GM19023 (cell line): Measurements from ENCODE around the gene CORO1C.
"Not testable (repeated sequence)": the region's sequence is repeated elsewhere in the genome, so short reads cannot be mapped to it uniquely, and the experiment has no call there.

Experiments
- ATAC-seq: cut with Tn5 transposase; IDR thresholded peaks from one replicate; pipeline ENCODE4 v1.9.1; 2021; ENCODE audit warnings: mild to moderate bottlenecking, moderate library complexity; ENCODE audit not compliant: unreplicated experiment

The CORO1C gene

DNA sequence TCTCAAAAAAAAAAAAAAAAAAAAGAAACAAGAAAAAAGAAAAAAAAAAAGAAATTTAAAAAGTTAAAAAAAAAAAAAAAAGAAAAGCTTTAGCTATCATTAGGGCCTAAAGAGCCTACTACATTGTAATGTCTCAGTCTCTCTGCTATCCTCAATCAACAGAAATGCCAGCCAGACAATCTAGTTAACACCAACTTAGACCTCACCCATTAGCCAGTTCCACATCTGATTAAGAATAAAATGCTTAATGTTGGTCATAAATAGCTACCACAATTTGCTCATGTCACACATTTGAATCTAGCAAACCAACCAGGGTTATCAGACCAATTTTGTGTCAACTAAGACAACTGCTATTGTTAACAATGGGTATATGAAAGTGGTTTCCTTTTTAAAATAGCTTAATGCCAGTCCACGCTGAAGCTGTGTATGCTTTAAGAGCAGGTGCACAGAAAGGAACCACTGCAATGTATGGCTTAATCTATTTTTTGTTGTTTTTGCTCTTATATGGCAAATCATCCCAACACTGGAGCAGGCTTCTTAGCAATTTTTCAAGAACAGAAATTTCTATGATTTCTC lies 52.1 kb downstream of the CORO1C start:
- no peak for ATAC-seq

DNA sequence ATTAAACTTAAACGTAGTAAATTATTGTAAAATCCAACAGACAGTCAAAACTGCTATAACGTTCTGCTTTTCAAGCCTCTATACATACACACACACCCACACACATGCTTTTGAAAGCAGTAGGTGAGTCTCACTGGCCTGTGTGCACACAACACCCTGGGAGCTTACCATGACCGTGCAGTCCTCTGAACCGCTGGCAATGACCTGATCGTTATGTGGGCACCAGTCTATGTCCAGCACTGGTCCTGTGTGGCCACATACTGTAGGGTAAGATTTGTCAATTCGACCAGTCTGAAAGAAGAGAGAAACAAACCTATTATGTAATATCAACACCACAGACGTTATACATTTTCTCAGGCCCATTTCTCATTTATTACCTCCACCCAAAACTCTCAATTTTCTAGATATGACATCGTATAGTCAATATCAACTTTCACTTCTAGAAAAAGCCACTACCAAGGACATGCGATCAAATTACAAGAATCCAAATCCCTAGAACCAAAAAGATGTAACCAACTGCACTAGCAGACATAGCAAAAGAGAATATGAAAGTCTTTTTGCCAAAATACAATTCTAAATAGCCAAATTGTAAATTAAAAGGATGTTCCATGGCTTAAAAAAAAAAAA lies 53.1 kb downstream of the CORO1C start:
- ATAC-seq: no peak

DNA sequence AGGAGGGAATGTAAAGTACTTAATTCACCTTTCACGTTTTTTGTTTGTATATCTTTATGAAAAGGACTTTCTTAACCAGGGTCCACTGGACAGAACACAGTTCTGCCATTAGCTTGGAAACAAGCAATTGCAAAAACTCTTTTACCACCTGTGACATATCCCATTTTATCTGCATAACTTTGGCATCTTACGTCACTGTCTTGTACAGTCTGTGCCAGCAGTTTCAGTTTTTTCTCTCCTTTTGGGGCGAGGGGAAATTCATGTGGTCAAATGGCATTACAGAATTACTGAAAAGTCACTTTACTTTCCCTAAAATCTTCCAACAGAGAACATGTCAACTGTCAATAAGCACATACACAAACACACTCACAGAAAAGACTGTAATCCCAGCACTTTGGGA lies 53.9 kb downstream of the CORO1C start:
- no peak for ATAC-seq

DNA sequence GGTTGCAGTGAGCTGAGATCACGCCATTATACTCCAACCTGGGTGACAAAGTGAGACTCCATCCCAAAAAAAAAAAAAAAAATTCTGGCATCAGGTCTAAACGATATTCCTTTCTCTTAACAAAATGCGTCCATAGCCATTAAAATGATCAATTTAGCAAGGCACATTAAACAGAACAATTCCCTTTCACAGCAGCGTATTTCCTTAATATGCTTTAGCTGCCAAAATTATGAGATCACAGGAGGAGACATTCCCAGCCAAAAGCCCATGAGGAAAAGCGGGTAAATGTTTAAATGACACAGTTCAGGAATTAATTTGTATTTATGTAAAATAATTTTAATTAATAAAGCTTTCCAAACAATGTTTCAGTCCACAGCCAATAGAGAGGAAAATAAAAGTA lies 54.6 kb downstream of the CORO1C start:
- ATAC-seq: no peak

DNA sequence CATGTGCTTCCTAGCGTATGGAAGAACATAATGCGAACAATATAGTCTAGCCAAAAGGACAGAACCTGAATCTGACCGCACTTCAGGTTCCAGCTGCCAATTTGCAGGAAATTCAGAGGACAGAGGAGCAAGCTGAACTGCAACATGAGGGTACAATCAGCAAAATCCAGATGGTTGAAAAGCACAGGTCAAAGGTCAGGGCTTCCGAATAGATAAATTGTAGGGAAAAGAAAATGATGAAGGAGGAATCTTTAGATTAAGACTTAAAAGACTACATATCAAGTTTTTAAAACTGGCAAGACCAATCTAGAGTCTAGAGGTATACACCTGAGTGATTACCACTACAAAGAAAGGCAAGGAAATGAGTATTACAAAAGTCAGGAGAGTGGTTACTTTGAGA lies 55.5 kb downstream of the CORO1C start:
- ATAC-seq: no peak

DNA sequence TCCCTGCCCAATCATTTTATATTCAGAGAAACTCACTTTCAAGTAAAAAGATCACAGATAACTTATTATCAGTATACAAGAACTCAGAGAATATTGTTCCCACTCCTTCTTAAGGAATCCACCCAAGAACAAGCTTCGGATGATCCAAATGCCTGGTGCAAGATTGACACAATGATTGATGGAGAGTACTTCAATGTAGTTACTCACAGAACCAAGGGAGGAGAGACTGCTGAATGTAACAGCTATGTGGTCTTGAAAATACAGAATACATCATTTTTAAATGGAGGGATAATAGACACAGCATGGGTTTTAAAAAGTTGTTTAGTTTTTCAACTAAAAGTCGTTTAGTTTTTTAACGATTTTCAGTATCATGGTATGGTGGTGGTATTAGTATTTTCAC lies 59.3 kb downstream of the CORO1C start:
- no peak for ATAC-seq

DNA sequence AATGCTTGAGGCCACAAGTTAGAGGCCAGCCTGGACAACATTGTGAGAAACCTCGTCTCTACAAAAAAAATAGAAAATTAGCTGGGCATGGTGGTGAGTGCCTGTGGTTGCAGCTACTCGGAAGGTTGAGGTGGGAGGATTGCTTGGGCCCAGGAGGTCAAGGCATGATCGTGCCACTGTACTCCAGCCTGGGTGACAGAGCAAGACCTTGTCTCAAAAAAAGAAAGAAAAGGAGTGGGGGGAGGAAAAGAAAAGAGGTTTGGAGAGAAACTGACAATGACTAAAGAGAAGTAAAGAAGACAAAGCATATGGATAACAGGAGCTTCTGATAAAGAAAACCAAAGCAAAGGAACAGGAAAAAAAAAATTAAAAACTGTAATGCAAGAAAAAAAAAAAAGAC lies 60.2 kb downstream of the CORO1C start:
- ATAC-seq: no peak

DNA sequence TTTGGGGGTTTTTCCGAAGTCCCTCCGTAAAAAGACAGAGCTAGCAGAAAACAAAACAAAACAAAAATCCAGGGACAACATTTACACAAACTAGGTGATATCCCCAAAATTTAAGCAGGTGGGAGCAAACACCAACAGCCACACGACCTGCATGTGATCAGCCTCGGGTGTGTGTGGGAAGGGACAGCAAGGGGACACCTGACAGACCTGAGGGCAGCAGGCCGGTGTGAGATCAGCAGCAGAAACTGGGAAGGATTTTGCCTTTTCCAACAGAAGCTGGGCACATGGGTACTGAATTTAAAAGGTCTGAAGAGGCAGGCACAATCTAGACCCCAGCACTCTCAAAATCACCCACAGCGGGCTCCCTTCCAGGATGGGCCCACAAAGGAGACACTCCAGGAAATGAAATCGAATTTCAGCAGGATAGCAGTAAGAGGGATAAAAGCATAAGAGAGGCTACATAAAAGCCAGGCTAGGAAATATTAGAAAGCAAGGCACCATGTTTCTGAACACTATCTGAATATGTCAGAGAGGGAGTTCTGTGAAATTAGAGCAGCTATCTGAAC lies 61.2 kb downstream of the CORO1C start:
- ATAC-seq: no peak

DNA sequence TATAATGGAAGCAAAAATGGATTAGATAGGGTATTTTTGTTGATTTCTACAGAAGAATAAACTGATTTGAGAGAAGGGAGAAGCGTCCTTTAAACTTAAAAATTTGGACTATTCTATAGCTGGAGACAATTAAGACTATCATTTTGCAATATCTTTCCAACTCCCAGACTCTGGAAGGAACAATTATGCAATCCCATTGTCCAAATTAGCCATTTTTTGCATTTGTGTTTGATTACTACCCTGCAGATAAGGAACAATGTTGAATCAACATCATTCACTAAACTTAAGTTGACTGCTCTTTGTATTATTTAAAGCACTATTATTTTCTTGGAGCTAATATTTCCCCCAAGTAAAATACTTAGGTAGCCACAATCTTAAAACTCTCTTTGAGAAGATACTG lies 62.8 kb downstream of the CORO1C start:
- no peak for ATAC-seq

DNA sequence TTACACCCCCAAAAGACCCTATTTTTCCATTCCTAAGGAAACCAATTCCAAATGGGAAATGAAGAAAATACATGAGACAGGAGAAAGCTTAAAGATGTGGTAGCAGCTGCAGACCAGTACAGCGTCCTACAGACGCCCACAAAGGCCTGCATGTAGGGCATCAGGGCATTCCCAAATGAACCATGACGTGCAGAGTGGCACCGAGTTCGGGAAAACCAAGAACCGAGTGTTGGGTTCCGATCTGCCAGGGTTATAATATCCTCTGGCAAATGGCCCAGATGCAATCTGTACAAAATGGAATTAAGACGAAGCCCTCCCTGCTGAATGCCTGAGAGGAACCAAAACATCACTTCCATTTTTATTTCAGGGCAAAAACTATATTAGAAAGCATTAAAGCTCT lies 63.3 kb downstream of the CORO1C start:
- no peak for ATAC-seq

DNA sequence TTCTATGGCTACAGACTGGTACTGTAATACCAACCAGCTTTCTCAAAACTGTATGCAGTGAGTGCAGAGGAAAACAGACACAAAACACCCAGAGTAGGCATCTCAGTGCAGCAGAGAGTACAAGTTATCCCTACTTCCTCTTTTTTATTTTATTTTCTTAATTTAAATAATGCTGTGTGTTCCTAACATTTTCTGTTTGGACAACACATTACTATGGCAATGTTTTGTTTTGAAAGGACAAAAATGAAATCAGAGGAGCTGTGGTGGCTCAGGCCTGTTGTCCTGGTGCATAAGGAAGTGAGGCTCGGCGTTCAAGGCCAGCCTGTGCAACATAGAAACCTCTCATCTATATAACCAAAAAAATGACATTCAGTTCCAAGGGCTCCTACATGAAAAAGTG lies 64.0 kb downstream of the CORO1C start:
- no peak for ATAC-seq

DNA sequence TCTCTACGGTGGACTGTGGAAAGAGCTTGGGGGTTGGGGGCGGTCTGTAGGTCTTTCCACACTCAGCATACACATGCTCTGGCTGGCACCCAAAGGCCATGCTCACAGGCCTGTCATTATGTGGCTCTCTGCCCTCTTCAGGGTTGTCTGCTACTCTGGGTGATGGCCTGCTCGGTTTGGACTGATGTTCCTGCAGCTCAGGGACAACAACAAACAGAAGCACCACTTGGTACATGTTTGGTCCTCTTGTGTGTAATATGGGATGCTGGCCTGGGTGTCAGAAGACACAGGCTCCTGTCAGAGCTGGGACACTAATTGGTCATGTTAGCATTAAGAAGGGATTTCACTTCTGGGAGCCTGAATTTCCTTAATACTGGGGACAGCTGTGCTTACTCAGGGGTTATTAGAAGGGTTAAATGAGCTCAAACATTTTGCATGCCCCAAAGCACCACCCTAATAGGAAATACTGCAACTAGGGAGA lies 64.9 kb downstream of the CORO1C start:
- no peak for ATAC-seq

DNA sequence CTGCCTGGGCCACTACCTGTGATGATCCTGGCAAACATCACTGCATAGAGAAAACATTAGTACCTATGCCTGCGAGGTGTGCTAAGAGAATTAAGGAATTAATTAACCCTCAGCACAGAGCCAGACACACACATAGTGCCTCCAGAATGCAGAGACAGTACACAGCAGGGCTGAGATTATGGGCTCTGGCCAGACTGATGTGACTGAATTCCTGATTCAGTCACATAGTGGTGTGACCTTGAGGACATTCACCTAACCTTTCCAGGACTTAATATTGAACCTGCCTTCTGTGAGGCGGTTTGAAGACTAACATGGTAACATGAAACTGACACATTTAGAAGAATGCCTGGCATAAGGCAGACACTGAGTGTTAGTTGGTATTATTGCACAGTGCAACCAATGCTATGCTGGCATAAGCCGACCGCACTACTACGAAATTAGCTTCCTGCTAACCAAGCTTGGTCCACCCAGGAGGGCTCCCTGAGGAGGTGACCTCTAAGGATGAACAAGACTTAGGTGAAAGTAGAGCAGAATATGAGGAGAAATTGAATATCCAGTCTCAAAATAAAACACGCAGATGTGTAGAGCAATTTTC lies 65.6 kb downstream of the CORO1C start:
- ATAC-seq: no peak

DNA sequence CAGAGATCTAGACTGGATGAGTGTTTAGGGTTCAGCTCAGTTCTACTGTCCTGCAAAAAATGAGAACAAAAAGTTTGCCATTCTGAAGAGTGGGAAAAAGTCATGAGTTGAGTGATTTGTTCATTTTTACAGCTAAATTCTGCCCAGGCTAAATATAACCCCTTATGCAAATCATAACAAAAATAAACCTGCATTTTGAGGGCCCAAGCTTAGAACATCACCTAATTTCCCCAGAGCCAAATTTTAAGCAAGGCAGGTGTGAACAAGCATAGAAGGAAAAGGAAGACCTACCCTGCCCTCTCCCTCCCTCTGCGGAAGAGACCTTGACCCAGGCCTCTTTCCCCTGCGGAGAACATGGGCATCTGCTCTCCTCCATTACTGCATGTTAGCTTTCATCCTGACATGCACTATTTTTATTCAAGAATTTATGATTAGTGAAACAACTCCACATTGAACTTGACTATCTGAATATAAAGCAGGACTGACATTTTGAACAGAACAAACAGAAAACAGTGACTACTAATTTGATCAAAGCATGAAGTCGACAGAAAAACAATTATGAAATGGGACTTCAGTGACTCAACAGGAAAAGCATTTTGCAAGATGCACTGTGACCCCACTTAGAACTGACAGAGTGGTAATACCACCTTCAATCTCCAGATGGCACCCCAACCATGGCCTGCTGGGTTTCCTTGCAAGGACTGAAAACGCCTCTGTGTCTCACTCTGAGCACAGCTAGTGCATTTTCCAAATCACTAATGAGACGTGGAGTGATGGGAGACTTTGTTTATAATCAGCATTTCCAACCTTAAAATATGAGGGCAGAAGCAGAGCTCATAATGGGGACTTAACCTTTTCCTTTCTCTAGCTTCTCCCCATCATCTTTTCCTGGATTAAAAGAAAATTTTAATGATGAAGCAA lies 66.7 kb downstream of the CORO1C start:
- peak; percentile 78 for ATAC-seq

DNA sequence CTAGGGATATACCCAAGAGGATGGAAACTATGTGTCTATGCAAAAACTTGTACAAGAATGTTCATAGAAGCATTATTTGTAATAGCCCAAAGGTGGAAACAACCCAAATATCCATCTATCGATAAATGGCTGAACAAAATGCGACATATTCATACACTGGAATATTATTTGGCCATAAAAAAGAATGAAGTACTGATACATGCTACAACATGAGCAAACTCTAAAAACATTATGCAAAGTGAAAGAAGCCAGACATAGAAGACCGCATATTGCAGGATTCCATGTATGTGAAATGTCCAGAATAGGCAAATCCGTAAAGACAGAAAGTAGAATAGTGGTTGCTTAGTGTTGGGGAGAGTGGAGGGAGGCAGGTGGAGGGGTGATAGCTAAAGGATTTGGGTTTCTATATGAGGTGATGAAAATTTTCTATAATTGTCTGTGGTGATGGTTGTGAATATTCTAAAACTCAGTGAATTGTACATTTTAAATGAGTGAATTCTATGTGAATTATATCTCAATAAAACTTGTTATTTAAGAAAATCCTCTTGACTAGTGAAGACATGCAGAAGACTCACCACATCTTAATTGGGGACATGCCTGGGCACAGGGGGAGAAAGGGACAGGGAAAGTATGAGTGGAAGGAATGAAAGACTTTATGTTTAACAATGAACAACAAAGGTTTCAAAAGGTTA lies 67.8 kb downstream of the CORO1C start:
- no peak for ATAC-seq

DNA sequence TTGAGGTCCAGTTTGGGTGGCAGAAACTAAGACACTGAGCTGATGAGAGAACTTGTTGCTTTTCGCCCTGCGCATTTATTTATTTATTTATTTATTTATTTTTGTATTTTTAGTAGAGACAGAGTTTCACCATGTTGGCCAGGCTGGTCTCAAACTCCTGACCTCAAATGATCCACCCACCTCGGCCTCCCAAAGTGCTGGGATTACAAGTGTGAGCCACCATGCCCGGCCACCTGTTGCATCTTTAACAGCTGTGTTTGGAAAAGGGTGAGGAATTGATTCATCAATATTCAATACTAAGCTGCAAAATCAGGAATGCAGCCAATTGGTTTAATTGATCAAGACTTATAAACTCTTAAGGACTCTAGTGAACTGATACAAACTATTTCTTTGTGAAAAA lies 73.2 kb downstream of the CORO1C start:
- ATAC-seq: not testable (repeated sequence)

DNA sequence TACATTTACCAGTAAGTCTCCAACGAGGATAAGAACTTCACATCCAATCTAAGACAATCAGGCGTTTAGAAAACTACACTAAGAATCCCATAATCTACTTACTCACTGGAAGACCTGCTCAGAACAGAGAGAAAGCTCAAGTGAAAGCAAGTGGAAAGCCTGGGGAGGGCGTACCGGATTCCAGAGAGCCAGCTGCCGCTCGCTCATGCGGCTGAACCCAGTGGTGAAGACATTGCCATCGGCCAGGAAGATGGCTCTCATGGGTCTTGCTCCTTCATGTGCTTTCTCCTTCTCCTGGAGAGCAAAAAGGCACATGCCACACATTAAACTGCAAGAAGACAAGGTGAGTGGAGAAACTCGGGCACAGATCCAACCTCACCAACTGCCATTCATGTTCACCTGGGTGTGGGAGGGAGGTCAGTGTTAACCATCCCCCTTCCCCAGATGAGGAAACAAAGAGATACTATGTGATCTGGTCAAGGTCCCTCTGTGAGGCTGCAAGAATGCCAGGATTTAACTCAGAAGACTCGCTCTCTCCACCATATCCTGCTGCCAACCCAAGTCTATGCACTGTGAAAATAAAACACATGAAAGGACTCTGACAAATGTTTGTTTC lies 74.1 kb downstream of the CORO1C start:
- no peak for ATAC-seq

DNA sequence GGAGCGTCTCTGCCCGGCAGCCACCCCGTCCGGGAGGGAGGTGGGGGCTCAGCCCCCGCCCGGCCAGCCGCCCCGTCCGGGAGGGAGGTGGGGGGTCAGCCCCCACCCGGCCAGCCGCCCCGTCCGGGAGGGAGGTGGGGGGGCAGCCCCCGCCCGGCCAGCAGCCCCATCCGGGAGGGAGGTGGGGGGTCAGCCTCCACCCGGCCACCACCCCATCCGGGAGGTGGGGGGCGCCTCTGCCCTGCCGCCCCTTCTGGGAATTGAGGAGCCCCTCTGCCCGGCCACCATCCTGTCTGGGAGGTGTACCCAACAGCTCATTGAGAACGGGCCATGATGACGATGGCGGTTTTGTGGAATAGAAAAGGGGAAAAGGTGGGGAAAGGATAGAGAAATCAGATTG lies 75.1 kb downstream of the CORO1C start:
- ATAC-seq: not testable (repeated sequence)

DNA sequence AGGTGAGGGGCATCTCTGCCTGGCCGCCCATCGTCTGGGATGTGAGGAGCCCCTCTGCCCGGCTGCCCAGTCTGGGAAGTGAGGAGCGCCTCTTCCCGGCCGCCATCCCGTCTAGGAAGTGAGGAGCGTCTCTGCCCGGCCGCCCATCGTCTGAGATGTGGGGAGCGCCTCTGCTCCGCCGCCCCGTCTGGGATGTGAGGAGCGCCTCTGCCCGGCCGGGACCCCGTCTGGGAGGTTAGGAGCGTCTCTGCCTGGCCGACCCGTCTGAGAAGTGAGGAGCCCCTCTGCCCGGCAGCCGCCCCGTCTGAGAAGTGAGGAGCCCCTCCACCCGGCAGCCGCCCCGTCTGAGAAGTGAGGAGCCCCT lies 75.5 kb downstream of the CORO1C start:
- ATAC-seq: not testable (repeated sequence)

DNA sequence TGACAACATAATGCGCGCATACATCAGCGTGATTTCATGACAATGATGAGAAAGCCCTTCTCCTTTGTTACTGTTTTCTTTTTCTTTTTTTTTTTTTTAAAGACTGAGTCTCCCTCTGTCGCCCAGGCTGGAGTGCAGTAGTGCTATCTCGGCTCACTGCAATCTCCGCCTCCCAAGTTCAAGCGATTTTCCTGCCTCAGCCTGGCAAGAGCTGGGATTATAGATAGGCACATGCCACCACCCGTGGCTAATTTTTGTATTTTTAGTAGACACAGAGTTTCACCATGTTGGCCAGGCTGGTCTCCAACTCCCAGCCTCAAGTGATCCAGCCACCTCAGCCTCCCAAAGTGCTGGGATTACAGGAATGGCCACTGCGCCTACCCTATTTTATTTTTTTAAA lies 76.7 kb downstream of the CORO1C start:
- ATAC-seq: not testable (repeated sequence)
